ENCODE measurements around the gene OR7G3. TPM values are rescaled to one million over a fixed set of nuclear protein-coding genes. Genes with fewer than 3 reads are reported as not detected.

OR7G3 gene
- total RNA-seq, 1 experiment from 2014 or later, result not detected

GRCh38 chr19:9130965-9131364 is 4.2 kb upstream of the OR7G3 start:
- H3K36me3 Mint-ChIP-seq, result peaks cover 19% of the 10 kb centered on the region
- ATAC-seq, result no peak
- H3K27ac Mint-ChIP-seq, result no peak overlapping the region
- no peak for DNase-seq (ENCODE audit: low spot score)
- CTCF ChIA-PET, result no interaction called here
- POLR2A ChIA-PET, result no interaction called here
- TF ChIP-seq MLX (CRISPR knock-in tag; IDR thresholded peaks at IDR 0.05) (no peak), TP53 (CRISPR knock-in tag; IDR thresholded peaks at IDR 0.05) (no peak), NFATC4 (CRISPR knock-in tag; IDR thresholded peaks at IDR 0.05) (no peak), KAT7 (CRISPR knock-in tag; IDR thresholded peaks at IDR 0.05; ENCODE audit: borderline replicate concordance) (no peak)
- TF ChIP-seq, protein P1, sequence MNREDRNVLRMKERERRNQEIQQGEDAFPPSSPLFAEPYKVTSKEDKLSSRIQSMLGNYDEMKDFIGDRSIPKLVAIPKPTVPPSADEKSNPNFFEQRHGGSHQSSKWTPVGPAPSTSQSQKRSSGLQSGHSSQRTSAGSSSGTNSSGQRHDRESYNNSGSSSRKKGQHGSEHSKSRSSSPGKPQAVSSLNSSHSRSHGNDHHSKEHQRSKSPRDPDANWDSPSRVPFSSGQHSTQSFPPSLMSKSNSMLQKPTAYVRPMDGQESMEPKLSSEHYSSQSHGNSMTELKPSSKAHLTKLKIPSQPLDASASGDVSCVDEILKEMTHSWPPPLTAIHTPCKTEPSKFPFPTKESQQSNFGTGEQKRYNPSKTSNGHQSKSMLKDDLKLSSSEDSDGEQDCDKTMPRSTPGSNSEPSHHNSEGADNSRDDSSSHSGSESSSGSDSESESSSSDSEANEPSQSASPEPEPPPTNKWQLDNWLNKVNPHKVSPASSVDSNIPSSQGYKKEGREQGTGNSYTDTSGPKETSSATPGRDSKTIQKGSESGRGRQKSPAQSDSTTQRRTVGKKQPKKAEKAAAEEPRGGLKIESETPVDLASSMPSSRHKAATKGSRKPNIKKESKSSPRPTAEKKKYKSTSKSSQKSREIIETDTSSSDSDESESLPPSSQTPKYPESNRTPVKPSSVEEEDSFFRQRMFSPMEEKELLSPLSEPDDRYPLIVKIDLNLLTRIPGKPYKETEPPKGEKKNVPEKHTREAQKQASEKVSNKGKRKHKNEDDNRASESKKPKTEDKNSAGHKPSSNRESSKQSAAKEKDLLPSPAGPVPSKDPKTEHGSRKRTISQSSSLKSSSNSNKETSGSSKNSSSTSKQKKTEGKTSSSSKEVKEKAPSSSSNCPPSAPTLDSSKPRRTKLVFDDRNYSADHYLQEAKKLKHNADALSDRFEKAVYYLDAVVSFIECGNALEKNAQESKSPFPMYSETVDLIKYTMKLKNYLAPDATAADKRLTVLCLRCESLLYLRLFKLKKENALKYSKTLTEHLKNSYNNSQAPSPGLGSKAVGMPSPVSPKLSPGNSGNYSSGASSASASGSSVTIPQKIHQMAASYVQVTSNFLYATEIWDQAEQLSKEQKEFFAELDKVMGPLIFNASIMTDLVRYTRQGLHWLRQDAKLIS (CRISPR knock-in tag; IDR thresholded peaks at IDR 0.05; ENCODE audit: borderline replicate concordance), result no peak
- peaks cover 25% of the 10 kb centered on the region for H3K27me3 Mint-ChIP-seq (ENCODE audit: low read depth)
- H3K9me3 Mint-ChIP-seq, result peaks cover 40% of the 10 kb centered on the region
- H3K4me1 Mint-ChIP-seq, result no peaks in the 10 kb centered on the region
- no peak overlapping the region for H3K4me3 Mint-ChIP-seq

GRCh38 chr19:9128171-9128570 is 1.4 kb upstream of the OR7G3 start:
- ATAC-seq (no peak), DNase-seq (ENCODE audit: low spot score) (no peak)
- TF ChIP-seq, protein P2, sequence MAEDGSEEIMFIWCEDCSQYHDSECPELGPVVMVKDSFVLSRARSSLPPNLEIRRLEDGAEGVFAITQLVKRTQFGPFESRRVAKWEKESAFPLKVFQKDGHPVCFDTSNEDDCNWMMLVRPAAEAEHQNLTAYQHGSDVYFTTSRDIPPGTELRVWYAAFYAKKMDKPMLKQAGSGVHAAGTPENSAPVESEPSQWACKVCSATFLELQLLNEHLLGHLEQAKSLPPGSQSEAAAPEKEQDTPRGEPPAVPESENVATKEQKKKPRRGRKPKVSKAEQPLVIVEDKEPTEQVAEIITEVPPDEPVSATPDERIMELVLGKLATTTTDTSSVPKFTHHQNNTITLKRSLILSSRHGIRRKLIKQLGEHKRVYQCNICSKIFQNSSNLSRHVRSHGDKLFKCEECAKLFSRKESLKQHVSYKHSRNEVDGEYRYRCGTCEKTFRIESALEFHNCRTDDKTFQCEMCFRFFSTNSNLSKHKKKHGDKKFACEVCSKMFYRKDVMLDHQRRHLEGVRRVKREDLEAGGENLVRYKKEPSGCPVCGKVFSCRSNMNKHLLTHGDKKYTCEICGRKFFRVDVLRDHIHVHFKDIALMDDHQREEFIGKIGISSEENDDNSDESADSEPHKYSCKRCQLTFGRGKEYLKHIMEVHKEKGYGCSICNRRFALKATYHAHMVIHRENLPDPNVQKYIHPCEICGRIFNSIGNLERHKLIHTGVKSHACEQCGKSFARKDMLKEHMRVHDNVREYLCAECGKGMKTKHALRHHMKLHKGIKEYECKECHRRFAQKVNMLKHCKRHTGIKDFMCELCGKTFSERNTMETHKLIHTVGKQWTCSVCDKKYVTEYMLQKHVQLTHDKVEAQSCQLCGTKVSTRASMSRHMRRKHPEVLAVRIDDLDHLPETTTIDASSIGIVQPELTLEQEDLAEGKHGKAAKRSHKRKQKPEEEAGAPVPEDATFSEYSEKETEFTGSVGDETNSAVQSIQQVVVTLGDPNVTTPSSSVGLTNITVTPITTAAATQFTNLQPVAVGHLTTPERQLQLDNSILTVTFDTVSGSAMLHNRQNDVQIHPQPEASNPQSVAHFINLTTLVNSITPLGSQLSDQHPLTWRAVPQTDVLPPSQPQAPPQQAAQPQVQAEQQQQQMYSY (CRISPR knock-in tag; IDR thresholded peaks at IDR 0.05), result no peak
- TF ChIP-seq FOXP4 (CRISPR knock-in tag; IDR thresholded peaks at IDR 0.05) (no peak), OVOL2 (CRISPR knock-in tag; IDR thresholded peaks at IDR 0.05; ENCODE audit: borderline replicate concordance) (no peak), ATF3 (CRISPR knock-in tag; conservative IDR thresholded peaks at IDR 0.05) (no peak), E2F5 (CRISPR knock-in tag; IDR thresholded peaks at IDR 0.05) (no peak), ELF4 (CRISPR knock-in tag; IDR thresholded peaks at IDR 0.05; ENCODE audit: low read depth) (no peak), TEAD4 (CRISPR knock-in tag; IDR thresholded peaks at IDR 0.05) (no peak), NR2C2 (CRISPR knock-in tag; IDR thresholded peaks at IDR 0.05) (no peak), TP53 (CRISPR knock-in tag; IDR thresholded peaks at IDR 0.05) (no peak)
- TF ChIP-seq, protein P3, sequence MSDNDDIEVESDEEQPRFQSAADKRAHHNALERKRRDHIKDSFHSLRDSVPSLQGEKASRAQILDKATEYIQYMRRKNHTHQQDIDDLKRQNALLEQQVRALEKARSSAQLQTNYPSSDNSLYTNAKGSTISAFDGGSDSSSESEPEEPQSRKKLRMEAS (CRISPR knock-in tag; IDR thresholded peaks at IDR 0.05), result no peak
- Mint-ChIP-seq H3K9me3 (peaks cover 49% of the 10 kb centered on the region), H3K27ac (no peak overlapping the region), H3K36me3 (peaks cover 27% of the 10 kb centered on the region), H3K27me3 (ENCODE audit: low read depth) (peaks cover 25% of the 10 kb centered on the region), H3K4me3 (no peak overlapping the region), H3K4me1 (no peaks in the 10 kb centered on the region)
- POLR2A ChIA-PET, result no interaction called here
- CTCF ChIA-PET, result no interaction called here

Data from WTC11 (cell line).